Measurements from ENCODE around the gene CNPY1. TPM values are rescaled to one million over a fixed set of nuclear protein-coding genes. Genes with fewer than 3 reads are reported as not detected.

Gene CNPY1
- total RNA-seq, 8 experiments from 2014 or later, result 0.17 to 0.46 (median 0.28) TPM; not detected in 5

GRCh38 chr7:155493744-155494538 is 52.4 kb downstream of the CNPY1 start:
- no peak for ATAC-seq (replicated peaks in 6 of 8)
- no peak overlapping the region for H3K4me3 ChIP-seq
- no peak overlapping the region for H3K27ac ChIP-seq
- 43 to 92% (median 63%) methylated on average over 1 to 21 of the region's 33 CpGs; no CpG with 5 or more reads in 3 of the 10 experiments for WGBS, 10 experiments
- H3K4me1 ChIP-seq (replicated peaks in 1 of 2), result peaks cover 15 to 17% of the 10 kb centered on the region in 2 donors
- in situ Hi-C loops (cut with MboI; ENCODE audit: low pct_unique_long_range_greater_than_20kb in 2 of 9, low sequenced_read_pairs in 9 of 9, unreplicated experiment in 9 of 9), result no loop called here

- in situ Hi-C loops (cut with MboI; ENCODE audit: low pct_unique_long_range_greater_than_20kb in 2 of 9, low sequenced_read_pairs in 9 of 9, unreplicated experiment in 9 of 9), result no loop called here
- peak overlapping the region; percentile 45 to 86 for H3K27ac ChIP-seq
- peak overlapping the region in 1 of 5 donors; percentile 9 for H3K4me3 ChIP-seq
- H3K4me1 ChIP-seq (replicated peaks in 1 of 2), result peaks cover 15 to 17% of the 10 kb centered on the region in 2 donors
- whole genome bisulfite sequencing, 10 experiments, result 49 to 74% (median 59%) methylated on average over 1 to 9 of the region's 11 CpGs; no CpG with 5 or more reads in 2 of the 10 experiments
- ATAC-seq (replicated peaks in 6 of 8), result no peak
These were observed 54.5 kb downstream of the CNPY1 start for GRCh38 chr7:155491812-155492211.

- Histone ChIP-seq H3K27ac (peak overlapping the region; percentile 45 to 86), H3K4me1 (replicated peaks in 1 of 2) (peaks cover 15 to 17% of the 10 kb centered on the region in 2 donors), H3K4me3 (peak overlapping the region in 3 of 5 donors; percentile 8 to 19 (median 9))
- in situ Hi-C loops (cut with MboI; ENCODE audit: low pct_unique_long_range_greater_than_20kb in 2 of 9, low sequenced_read_pairs in 9 of 9, unreplicated experiment in 9 of 9), result no loop called here
- peak; percentile 53 to 95 (median 88) for ATAC-seq (replicated peaks in 6 of 8)
- 3 to 46% (median 7%) methylated on average over 3 to 27 of the region's 47 CpGs; no CpG with 5 or more reads in 3 of the 10 experiments for WGBS, 10 experiments
These were observed 55.4 kb downstream of the CNPY1 start for GRCh38 chr7:155490697-155491628.

GRCh38 chr7:155489862-155490696 is 56.3 kb downstream of the CNPY1 start:
- Histone ChIP-seq H3K4me3 (peak overlapping the region in 2 of 5 donors; percentile 6 to 19), H3K4me1 (replicated peaks in 1 of 2) (peaks cover 15 to 17% of the 10 kb centered on the region in 2 donors), H3K27ac (peak overlapping the region in 1 of 2 donors; percentile 74)
- in situ Hi-C loops (cut with MboI; ENCODE audit: low pct_unique_long_range_greater_than_20kb in 2 of 9, low sequenced_read_pairs in 9 of 9, unreplicated experiment in 9 of 9), result no loop called here
- ATAC-seq (replicated peaks in 6 of 8), result peak; percentile 19 to 96 (median 72)
- 0 to 90% (median 12%) methylated on average over 1 to 7 of the region's 32 CpGs; no CpG with 5 or more reads in 4 of the 10 experiments for WGBS, 10 experiments

- in situ Hi-C loops (cut with MboI; ENCODE audit: low pct_unique_long_range_greater_than_20kb in 2 of 9, low sequenced_read_pairs in 9 of 9, unreplicated experiment in 9 of 9), result no loop called here
- 40 to 100% (median 73%) methylated on average over 1 to 4 of the region's 20 CpGs; no CpG with 5 or more reads in 4 of the 10 experiments for WGBS, 10 experiments
- no peak overlapping the region for H3K4me3 ChIP-seq
- peaks cover 15 to 18% of the 10 kb centered on the region in 2 donors for H3K4me1 ChIP-seq (replicated peaks in 1 of 2)
- ATAC-seq (replicated peaks in 6 of 8), result no peak
- H3K27ac ChIP-seq, result no peak overlapping the region
These were observed 57.1 kb downstream of the CNPY1 start for GRCh38 chr7:155489158-155489840.

- WGBS, 10 experiments, result 20 to 84% (median 46%) methylated on average over 1 to 3 of the region's 9 CpGs; no CpG with 5 or more reads in 6 of the 10 experiments
- ATAC-seq (replicated peaks in 6 of 8), result no peak
- in situ Hi-C loops (cut with MboI; ENCODE audit: low pct_unique_long_range_greater_than_20kb in 2 of 9, low sequenced_read_pairs in 9 of 9, unreplicated experiment in 9 of 9), result no loop called here
These were observed 57.8 kb downstream of the CNPY1 start for GRCh38 chr7:155488483-155489127.

GRCh38 chr7:155487509-155488482 is 58.6 kb downstream of the CNPY1 start:
- Histone ChIP-seq H3K27ac (no peak overlapping the region), H3K4me1 (replicated peaks in 1 of 2) (peaks cover 23 to 32% of the 10 kb centered on the region in 2 donors), H3K4me3 (no peak overlapping the region)
- ATAC-seq (replicated peaks in 6 of 8), result no peak
- in situ Hi-C loops (cut with MboI; ENCODE audit: low pct_unique_long_range_greater_than_20kb in 2 of 9, low sequenced_read_pairs in 9 of 9, unreplicated experiment in 9 of 9), result no loop called here
- 60 to 87% (median 68%) methylated on average over 1 to 18 of the region's 31 CpGs; no CpG with 5 or more reads in 3 of the 10 experiments for WGBS, 10 experiments

More at GRCh38 chr7:155488483-155489127, 57.8 kb downstream of the CNPY1 start:
- no peak overlapping the region for H3K4me3 ChIP-seq
- H3K4me1 ChIP-seq (replicated peaks in 1 of 2), result peaks cover 18 to 25% of the 10 kb centered on the region in 2 donors
- H3K27ac ChIP-seq, result no peak overlapping the region

- Histone ChIP-seq H3K27ac (no peak overlapping the region), H3K4me3 (no peak overlapping the region), H3K4me1 (replicated peaks in 1 of 2) (peaks cover 23 to 31% of the 10 kb centered on the region in 2 donors)
- WGBS, 10 experiments, result 60 to 100% (median 91%) methylated on average over 1 to 12 of the region's 18 CpGs; no CpG with 5 or more reads in 1 of the 10 experiments
- in situ Hi-C loops (cut with MboI; ENCODE audit: low pct_unique_long_range_greater_than_20kb in 2 of 9, low sequenced_read_pairs in 9 of 9, unreplicated experiment in 9 of 9), result no loop called here
- peak in 1 of 8 experiments; percentile 11 for ATAC-seq (replicated peaks in 6 of 8)
These were observed 59.4 kb downstream of the CNPY1 start for GRCh38 chr7:155486783-155487508.

GRCh38 chr7:155484483-155485399 is 61.6 kb downstream of the CNPY1 start:
- H3K4me3 ChIP-seq, result no peak overlapping the region
- ATAC-seq (replicated peaks in 6 of 8), result no peak
- H3K27ac ChIP-seq, result no peak overlapping the region
- in situ Hi-C loops (cut with MboI; ENCODE audit: low pct_unique_long_range_greater_than_20kb in 2 of 9, low sequenced_read_pairs in 9 of 9, unreplicated experiment in 9 of 9), result no loop called here
- 67 to 100% (median 88%) methylated on average over 1 to 6 of the region's 23 CpGs; no CpG with 5 or more reads in 3 of the 10 experiments for WGBS, 10 experiments
- peaks cover 8 to 15% of the 10 kb centered on the region in 2 donors for H3K4me1 ChIP-seq (replicated peaks in 1 of 2)

Data from motor neuron (in vitro differentiated cells).